Prostate gland (tissue), 2 donors: ENCODE data around the gene ALOXE3.

Experiments used
- POLR2A ChIP-seq: fragments of 450-650 bp; IDR thresholded peaks from one replicate; pipeline ENCODE4 v1.6.1; 2016; ENCODE audit warnings: antibody characterized with exemption, mild to moderate bottlenecking
- TF ChIP-seq, protein P1 (sequence below), 4 experiments: fragments of 200-600 bp in 2 of 4; fragments of 450-650 bp in 2 of 4; sonication (generic) in 2 of 4; IDR thresholded peaks; 1 replicate in 3 of 4; 2 replicates in 1 of 4; pipeline ENCODE4 v1.5.1; 2016 to 2019; ENCODE audit warnings: antibody characterized with exemption in 4 of 4, mild to moderate bottlenecking in 2 of 4, moderate library complexity in 2 of 4

DNA sequence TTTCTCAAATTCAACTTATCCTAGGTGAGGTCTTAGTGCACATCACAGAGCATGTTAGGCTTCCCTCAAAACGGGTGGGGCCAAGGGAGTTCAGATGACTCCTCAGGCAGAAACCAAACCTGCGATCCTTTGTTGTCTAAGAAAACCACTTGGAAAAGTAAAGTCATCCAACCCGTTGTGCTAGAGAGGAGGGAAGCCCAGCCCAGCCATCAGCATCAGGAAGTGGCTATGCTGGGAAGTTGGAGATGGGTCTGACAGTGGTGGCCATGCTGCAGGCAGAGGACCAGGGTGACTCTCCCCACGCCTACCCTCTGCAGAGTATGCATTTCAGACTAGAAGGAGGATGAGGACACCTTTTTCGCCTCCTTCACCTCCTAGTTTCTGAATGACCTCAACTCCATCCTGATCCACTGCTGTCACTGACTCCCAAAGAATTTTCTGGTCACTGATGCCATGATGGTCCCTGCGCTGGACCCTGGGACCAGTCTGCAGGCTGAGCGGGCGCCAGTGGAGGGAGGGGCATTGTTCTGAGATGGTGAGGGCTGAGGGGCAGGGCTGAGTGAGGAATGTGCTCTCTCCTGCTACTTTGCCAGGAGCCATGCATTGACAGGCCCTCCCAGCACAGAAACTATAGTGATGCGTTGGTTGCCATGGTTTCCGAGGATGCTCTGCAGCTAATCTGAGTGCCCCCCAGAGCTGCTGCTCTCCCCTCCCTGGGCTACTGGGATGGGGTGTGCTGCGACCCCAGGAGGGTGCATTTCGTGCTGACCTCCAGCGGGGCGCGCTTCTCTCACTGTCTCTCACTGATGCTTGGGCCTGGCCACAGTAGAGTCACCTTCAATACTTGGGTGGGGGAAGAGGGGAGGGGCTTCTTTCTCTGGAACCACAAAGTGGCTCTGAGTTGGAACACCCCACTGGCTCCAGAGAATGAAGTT lies 51.2 kb downstream of the ALOXE3 start:
- TF ChIP-seq POLR2A = no peak
- TF ChIP-seq, protein P1, sequence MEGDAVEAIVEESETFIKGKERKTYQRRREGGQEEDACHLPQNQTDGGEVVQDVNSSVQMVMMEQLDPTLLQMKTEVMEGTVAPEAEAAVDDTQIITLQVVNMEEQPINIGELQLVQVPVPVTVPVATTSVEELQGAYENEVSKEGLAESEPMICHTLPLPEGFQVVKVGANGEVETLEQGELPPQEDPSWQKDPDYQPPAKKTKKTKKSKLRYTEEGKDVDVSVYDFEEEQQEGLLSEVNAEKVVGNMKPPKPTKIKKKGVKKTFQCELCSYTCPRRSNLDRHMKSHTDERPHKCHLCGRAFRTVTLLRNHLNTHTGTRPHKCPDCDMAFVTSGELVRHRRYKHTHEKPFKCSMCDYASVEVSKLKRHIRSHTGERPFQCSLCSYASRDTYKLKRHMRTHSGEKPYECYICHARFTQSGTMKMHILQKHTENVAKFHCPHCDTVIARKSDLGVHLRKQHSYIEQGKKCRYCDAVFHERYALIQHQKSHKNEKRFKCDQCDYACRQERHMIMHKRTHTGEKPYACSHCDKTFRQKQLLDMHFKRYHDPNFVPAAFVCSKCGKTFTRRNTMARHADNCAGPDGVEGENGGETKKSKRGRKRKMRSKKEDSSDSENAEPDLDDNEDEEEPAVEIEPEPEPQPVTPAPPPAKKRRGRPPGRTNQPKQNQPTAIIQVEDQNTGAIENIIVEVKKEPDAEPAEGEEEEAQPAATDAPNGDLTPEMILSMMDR (IDR thresholded peaks at IDR 0.05) = no peak
